Measurements from ENCODE around the gene NOTCH3. TPM values are rescaled to one million over a fixed set of nuclear protein-coding genes. Genes with fewer than 3 reads are reported as not detected.

The NOTCH3 gene
- total RNA-seq, 1 donor from 2014 or later: 21.7 TPM

DNA sequence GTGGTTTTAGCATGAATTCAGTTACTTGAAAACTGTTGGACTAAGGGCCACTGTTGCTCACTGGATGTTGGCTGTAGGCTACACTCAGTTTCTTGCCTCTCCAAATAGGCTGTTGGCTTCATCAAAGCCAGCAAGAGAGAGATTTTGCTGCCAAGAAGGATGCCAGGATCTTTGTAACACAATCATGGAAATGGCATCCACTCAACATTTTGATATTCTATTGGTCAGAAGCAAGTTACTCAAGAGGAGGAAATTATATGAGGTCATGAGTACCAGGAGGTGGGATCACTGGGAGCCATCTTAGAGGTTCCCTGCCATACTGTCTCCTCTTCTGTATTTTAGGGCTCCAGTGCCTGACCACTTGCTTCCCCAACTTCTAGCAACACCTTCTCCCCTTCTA lies 63.0 kb downstream of the NOTCH3 start:
- H3K27ac ChIP-seq (replicated peaks): no peak overlapping the region
- H3K4me3 ChIP-seq: no peak overlapping the region
- H3K9me3 ChIP-seq (replicated peaks): peaks cover 11% of the 10 kb centered on the region
- TF ChIP-seq CTCF (IDR thresholded peaks at IDR 0.05; ENCODE audit: borderline replicate concordance): no peak
- no peaks in the 10 kb centered on the region for H3K36me3 ChIP-seq
- H3K4me1 ChIP-seq: no peaks in the 10 kb centered on the region
- intact Hi-C loops (cut with micrococcal nuclease): no loop called here
- H3K27me3 ChIP-seq (ENCODE audit: low read depth): peaks cover 19% of the 10 kb centered on the region
- no peak for DNase-seq

GRCh38 chr19:15136234-15136954 lies 64.4 kb downstream of the NOTCH3 start:
- Histone ChIP-seq H3K36me3 (no peaks in the 10 kb centered on the region), H3K27ac (replicated peaks) (no peak overlapping the region), H3K4me1 (no peaks in the 10 kb centered on the region), H3K27me3 (ENCODE audit: low read depth) (peaks cover 15% of the 10 kb centered on the region), H3K4me3 (no peak overlapping the region), H3K9me3 (replicated peaks) (peaks cover 11% of the 10 kb centered on the region)
- no peak for TF ChIP-seq CTCF (IDR thresholded peaks at IDR 0.05; ENCODE audit: borderline replicate concordance)
- DNase-seq: no peak
- intact Hi-C loops (cut with micrococcal nuclease): no loop called here

DNA sequence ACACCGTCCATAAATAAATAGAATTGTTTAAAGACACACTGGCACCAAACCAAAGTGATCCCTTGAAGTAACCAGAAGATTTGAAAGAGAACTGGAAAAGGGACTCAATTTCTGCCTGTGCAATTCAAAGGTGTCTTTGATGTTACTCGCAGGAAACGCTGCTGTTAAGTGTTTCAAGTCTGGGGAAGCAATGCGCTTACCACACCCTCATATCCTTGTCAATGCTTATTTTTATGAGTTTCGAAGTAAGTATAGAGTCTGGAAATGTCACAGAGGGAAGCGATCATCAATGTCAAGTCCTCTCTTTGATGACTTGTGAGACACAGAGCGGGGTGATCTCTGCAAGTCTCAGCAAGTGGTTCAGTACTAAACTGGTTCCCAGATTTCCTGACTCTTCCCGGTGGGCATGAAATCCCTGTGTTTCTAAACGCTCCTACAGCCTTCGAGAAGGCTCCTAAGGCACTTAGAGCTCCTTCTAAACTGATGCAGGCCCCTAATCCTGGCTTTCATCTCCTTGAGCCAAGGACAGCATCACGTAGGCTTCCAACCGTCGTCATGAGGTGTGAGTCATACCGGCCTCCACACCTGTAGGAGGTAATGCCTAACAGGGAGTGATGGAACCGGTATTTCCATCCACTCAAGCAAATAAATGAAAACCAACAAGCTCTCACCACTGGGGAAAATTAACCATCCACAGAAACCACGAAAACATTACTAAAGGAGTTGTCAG lies 70.8 kb downstream of the NOTCH3 start:
- intact Hi-C loops (cut with micrococcal nuclease): no loop called here
- no peaks in the 10 kb centered on the region for H3K27me3 ChIP-seq (ENCODE audit: low read depth)
- H3K36me3 ChIP-seq: no peaks in the 10 kb centered on the region
- no peaks in the 10 kb centered on the region for H3K9me3 ChIP-seq (replicated peaks)
- no peak overlapping the region for H3K4me3 ChIP-seq
- TF ChIP-seq CTCF (IDR thresholded peaks at IDR 0.05; ENCODE audit: borderline replicate concordance): no peak
- no peak overlapping the region for H3K27ac ChIP-seq (replicated peaks)
- peaks cover 8% of the 10 kb centered on the region for H3K4me1 ChIP-seq
- DNase-seq: no peak

- no peak for TF ChIP-seq CTCF (IDR thresholded peaks at IDR 0.05; ENCODE audit: borderline replicate concordance)
- Histone ChIP-seq H3K9me3 (replicated peaks) (no peaks in the 10 kb centered on the region), H3K27ac (replicated peaks) (no peak overlapping the region), H3K4me1 (peaks cover 25% of the 10 kb centered on the region), H3K36me3 (peaks cover 2% of the 10 kb centered on the region), H3K27me3 (ENCODE audit: low read depth) (no peaks in the 10 kb centered on the region), H3K4me3 (no peak overlapping the region)
- intact Hi-C loops (cut with micrococcal nuclease): no loop called here
- DNase-seq: no peak
These were observed 72.5 kb downstream of the NOTCH3 start for GRCh38 chr19:15128162-15128770.

- TF ChIP-seq CTCF (IDR thresholded peaks at IDR 0.05; ENCODE audit: borderline replicate concordance): no peak
- Histone ChIP-seq H3K9me3 (replicated peaks) (no peaks in the 10 kb centered on the region), H3K36me3 (peaks cover 21% of the 10 kb centered on the region), H3K4me1 (peaks cover 31% of the 10 kb centered on the region), H3K4me3 (peak overlapping the region; percentile 75), H3K27ac (replicated peaks) (peak overlapping the region; percentile 96), H3K27me3 (ENCODE audit: low read depth) (no peaks in the 10 kb centered on the region)
- no peak for DNase-seq
- intact Hi-C loops (cut with micrococcal nuclease): no loop called here
These were observed 74.5 kb downstream of the NOTCH3 start for GRCh38 chr19:15126131-15126910.
